HEK293 (cell line): ENCODE data around the gene MIEN1.
A peak's percentile ranks its signal among the peaks of the same experiment; 100 is the strongest.

Source experiments
- HOXC10 ChIP-seq: sonication (generic); formaldehyde crosslinking; IDR thresholded peaks from 2 replicates; pipeline ENCODE4 v1.8.1; 2023; ENCODE audit warnings: mild to moderate bottlenecking, missing genetic modification reagents
- IKZF3 ChIP-seq: fragments of 450-650 bp; IDR thresholded peaks from 2 replicates; pipeline ENCODE4 v1.5.0; 2018; ENCODE audit warnings: missing biosample characterization, mild to moderate bottlenecking, missing genetic modification characterization, moderate library complexity
- KLF10 ChIP-seq: fragments of 450-650 bp; IDR thresholded peaks from 2 replicates; pipeline ENCODE4 v1.5.1; 2018; ENCODE audit warnings: missing biosample characterization, mild to moderate bottlenecking, missing genetic modification characterization
- KLF9 ChIP-seq: fragments of 450-650 bp; formaldehyde crosslinking; IDR thresholded peaks from 2 replicates; pipeline ENCODE4 v1.5.1; 2016; ENCODE audit warnings: missing biosample characterization, missing genetic modification characterization, low read depth
- REPIN1 ChIP-seq: fragments of 450-650 bp; formaldehyde crosslinking; IDR thresholded peaks from 2 replicates; pipeline ENCODE4 v1.5.1; 2017; ENCODE audit warnings: missing biosample characterization, missing genetic modification characterization, low read depth
- SCRT2 ChIP-seq: fragments of 450-650 bp; formaldehyde crosslinking; IDR thresholded peaks from 2 replicates; pipeline ENCODE4 v1.5.1; 2016; ENCODE audit warnings: missing biosample characterization, missing genetic modification characterization
- SP3 ChIP-seq: fragments of 450-650 bp; formaldehyde crosslinking; IDR thresholded peaks from 2 replicates; pipeline ENCODE4 v1.5.1; 2016; ENCODE audit warnings: missing biosample characterization, missing genetic modification characterization
- WT1 ChIP-seq: fragments of 450-650 bp; formaldehyde crosslinking; IDR thresholded peaks from 2 replicates; pipeline ENCODE4 v1.5.1; 2016; ENCODE audit warnings: missing biosample characterization, missing genetic modification characterization
- ZBTB1 ChIP-seq: fragments of 450-650 bp; formaldehyde crosslinking; IDR thresholded peaks from 2 replicates; pipeline ENCODE4 v1.5.1; 2016; ENCODE audit warnings: missing biosample characterization, missing genetic modification characterization
- ZBTB20 ChIP-seq: fragments of 450-650 bp; formaldehyde crosslinking; IDR thresholded peaks from 2 replicates; pipeline ENCODE4 v1.5.1; 2016; ENCODE audit warnings: missing biosample characterization, missing genetic modification characterization
- ZBTB8A ChIP-seq: fragments of 450-650 bp; formaldehyde crosslinking; IDR thresholded peaks from 2 replicates; pipeline ENCODE4 v1.5.1; 2016; ENCODE audit warnings: missing biosample characterization, missing genetic modification characterization
- ZEB2 ChIP-seq: fragments of 450-650 bp; formaldehyde crosslinking; IDR thresholded peaks from 2 replicates; pipeline ENCODE4 v1.5.1; 2016; ENCODE audit warnings: missing biosample characterization, missing genetic modification characterization
- ZFHX2 ChIP-seq: fragments of 450-650 bp; formaldehyde crosslinking; conservative IDR thresholded peaks from 2 replicates; pipeline ENCODE4 v1.5.1; 2016; ENCODE audit warnings: missing biosample characterization, missing genetic modification characterization
- ZNF155 ChIP-seq: fragments of 450-650 bp; formaldehyde crosslinking; IDR thresholded peaks from 2 replicates; pipeline ENCODE4 v1.5.1; 2016; ENCODE audit warnings: missing biosample characterization, missing genetic modification characterization
- ZNF221 ChIP-seq: fragments of 450-650 bp; formaldehyde crosslinking; IDR thresholded peaks from 2 replicates; pipeline ENCODE4 v1.5.1; 2017; ENCODE audit warnings: missing biosample characterization, missing genetic modification characterization, borderline replicate concordance
- ZNF23 ChIP-seq: fragments of 450-650 bp; formaldehyde crosslinking; IDR thresholded peaks from 2 replicates; pipeline ENCODE4 v1.5.1; 2016; ENCODE audit warnings: missing biosample characterization, missing genetic modification characterization, borderline replicate concordance
- ZNF24 ChIP-seq: fragments of 450-650 bp; formaldehyde crosslinking; IDR thresholded peaks from 2 replicates; pipeline ENCODE4 v1.5.1; 2016; ENCODE audit warnings: missing biosample characterization, missing genetic modification characterization
- ZNF341 ChIP-seq: fragments of 450-650 bp; formaldehyde crosslinking; IDR thresholded peaks from 2 replicates; pipeline ENCODE4; 2016; ENCODE audit warnings: low read depth, missing biosample characterization, missing genetic modification characterization
- ZNF423 ChIP-seq: fragments of 450-650 bp; formaldehyde crosslinking; IDR thresholded peaks from 2 replicates; pipeline ENCODE4 v1.5.1; 2016; ENCODE audit warnings: missing biosample characterization, missing genetic modification characterization
- ZNF510 ChIP-seq: fragments of 450-650 bp; formaldehyde crosslinking; IDR thresholded peaks from 2 replicates; pipeline ENCODE4 v1.5.1; 2018; ENCODE audit warnings: mild to moderate bottlenecking, missing genetic modification characterization, missing biosample characterization; ENCODE audit not compliant: insufficient replicate concordance
- ZNF596 ChIP-seq: fragments of 450-650 bp; IDR thresholded peaks from 2 replicates; pipeline ENCODE4 v1.5.0; 2018; ENCODE audit warnings: missing biosample characterization, mild to moderate bottlenecking, missing genetic modification characterization, moderate library complexity
- ZNF624 ChIP-seq: fragments of 450-650 bp; formaldehyde crosslinking; IDR thresholded peaks from 2 replicates; pipeline ENCODE4 v1.5.1; 2017; ENCODE audit warnings: missing biosample characterization, missing genetic modification characterization
- ZNF629 ChIP-seq: fragments of 450-650 bp; formaldehyde crosslinking; IDR thresholded peaks from 2 replicates; pipeline ENCODE4 v1.5.1; 2017; ENCODE audit warnings: missing biosample characterization, missing genetic modification characterization
- ZNF670 ChIP-seq: fragments of 450-650 bp; formaldehyde crosslinking; IDR thresholded peaks from 2 replicates; pipeline ENCODE4 v1.5.1; 2016; ENCODE audit warnings: missing biosample characterization, missing genetic modification characterization, low read depth
- ZNF76 ChIP-seq: fragments of 450-650 bp; formaldehyde crosslinking; IDR thresholded peaks from 2 replicates; pipeline ENCODE4; 2016; ENCODE audit warnings: low read depth, missing biosample characterization, missing genetic modification characterization, borderline replicate concordance
- ZNF792 ChIP-seq: fragments of 450-650 bp; formaldehyde crosslinking; IDR thresholded peaks from 2 replicates; pipeline ENCODE4 v1.5.1; 2016; ENCODE audit warnings: missing biosample characterization, missing genetic modification characterization
- ZSCAN30 ChIP-seq: fragments of 450-650 bp; IDR thresholded peaks from 2 replicates; pipeline ENCODE4 v1.5.1; 2018; ENCODE audit warnings: missing biosample characterization, mild to moderate bottlenecking, missing genetic modification characterization, moderate library complexity
- TF ChIP-seq, protein P1 (sequence below): fragments of 450-650 bp; formaldehyde crosslinking; IDR thresholded peaks from 2 replicates; pipeline ENCODE4 v1.5.1; 2016; ENCODE audit warnings: missing biosample characterization, missing genetic modification characterization
- TF ChIP-seq, protein P2 (sequence below): fragments of 450-650 bp; formaldehyde crosslinking; IDR thresholded peaks from 2 replicates; pipeline ENCODE4 v1.5.1; 2017; ENCODE audit warnings: missing biosample characterization, mild to moderate bottlenecking, missing genetic modification characterization, moderate library complexity
- TF ChIP-seq, protein P3 (sequence below): fragments of 450-650 bp; formaldehyde crosslinking; IDR thresholded peaks from 2 replicates; pipeline ENCODE4 v1.5.1; 2017; ENCODE audit warnings: missing biosample characterization, missing genetic modification characterization
- TF ChIP-seq, protein P4 (sequence below): fragments of 450-650 bp; formaldehyde crosslinking; optimal IDR thresholded peaks from 2 replicates; pipeline ENCODE3; 2016; ENCODE audit warnings: missing biosample characterization, mild to moderate bottlenecking, missing genetic modification characterization
- TF ChIP-seq, protein P5 (sequence below): fragments of 450-650 bp; formaldehyde crosslinking; IDR thresholded peaks from 2 replicates; pipeline ENCODE4 v1.5.1; 2017; ENCODE audit warnings: missing biosample characterization, missing genetic modification characterization

Gene MIEN1

DNA sequence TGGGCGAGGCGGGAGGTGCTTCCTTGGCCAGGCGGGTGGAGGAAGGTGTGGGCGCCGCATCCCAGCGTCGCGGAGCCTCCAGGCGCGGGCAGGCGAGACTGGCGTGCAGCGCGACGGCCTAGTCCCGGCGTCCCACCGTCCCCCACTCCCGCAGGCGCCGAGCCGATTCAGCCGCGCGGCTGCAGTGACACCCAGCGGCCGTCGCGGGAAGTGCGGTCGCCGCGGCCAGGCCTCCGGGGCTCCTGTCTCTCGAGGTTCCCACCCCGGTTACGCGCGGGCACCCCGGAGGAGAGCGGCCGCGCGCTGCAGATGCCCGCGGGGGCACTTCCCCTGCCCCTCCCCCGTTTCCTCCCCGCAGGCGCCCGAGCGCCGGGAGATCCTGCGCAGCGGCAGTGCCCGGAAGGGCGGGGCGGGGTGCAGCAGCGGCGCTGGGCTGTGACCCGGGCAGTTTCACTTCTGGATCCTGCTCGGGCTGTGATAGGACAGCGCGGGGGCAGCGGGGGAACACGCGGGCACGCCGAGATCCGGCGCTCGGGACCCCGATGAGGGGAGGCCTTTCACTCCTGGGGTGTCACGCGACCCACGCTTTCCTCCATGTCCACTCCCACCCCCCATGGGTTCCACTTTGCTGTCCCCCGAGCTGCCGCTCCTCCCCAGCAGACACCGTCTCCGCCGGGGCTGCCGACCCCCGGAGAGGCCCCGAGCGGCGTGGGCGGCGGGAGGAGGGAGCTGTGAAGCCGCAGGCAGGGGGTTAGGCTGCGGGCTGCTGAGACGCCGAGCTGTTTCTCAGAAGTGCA lies 24.0 kb upstream of the MIEN1 start (continued):
- TF ChIP-seq ZEB2 (tag by site-specific recombination) = peak; percentile 71
- TF ChIP-seq IKZF3 (tag by site-specific recombination) = peak; percentile 67
- TF ChIP-seq ZNF24 (tag by site-specific recombination) = no peak
- TF ChIP-seq HOXC10 (CRISPR knock-in tag) = 0 out of 2 replicates have a peak, but pooled peaks have one; percentile 0
- TF ChIP-seq REPIN1 (tag by site-specific recombination) = no peak
- no peak for TF ChIP-seq ZNF624 (tag by site-specific recombination)
- TF ChIP-seq ZNF155 (tag by site-specific recombination) = no peak
- peak; percentile 52 for TF ChIP-seq KLF10 (tag by site-specific recombination)
- no peak for TF ChIP-seq ZNF510 (tag by site-specific recombination)
- TF ChIP-seq SP3 (tag by site-specific recombination) = peak; percentile 43
- TF ChIP-seq ZFHX2 (tag by site-specific recombination) = peak; percentile 94
- TF ChIP-seq, protein P1, sequence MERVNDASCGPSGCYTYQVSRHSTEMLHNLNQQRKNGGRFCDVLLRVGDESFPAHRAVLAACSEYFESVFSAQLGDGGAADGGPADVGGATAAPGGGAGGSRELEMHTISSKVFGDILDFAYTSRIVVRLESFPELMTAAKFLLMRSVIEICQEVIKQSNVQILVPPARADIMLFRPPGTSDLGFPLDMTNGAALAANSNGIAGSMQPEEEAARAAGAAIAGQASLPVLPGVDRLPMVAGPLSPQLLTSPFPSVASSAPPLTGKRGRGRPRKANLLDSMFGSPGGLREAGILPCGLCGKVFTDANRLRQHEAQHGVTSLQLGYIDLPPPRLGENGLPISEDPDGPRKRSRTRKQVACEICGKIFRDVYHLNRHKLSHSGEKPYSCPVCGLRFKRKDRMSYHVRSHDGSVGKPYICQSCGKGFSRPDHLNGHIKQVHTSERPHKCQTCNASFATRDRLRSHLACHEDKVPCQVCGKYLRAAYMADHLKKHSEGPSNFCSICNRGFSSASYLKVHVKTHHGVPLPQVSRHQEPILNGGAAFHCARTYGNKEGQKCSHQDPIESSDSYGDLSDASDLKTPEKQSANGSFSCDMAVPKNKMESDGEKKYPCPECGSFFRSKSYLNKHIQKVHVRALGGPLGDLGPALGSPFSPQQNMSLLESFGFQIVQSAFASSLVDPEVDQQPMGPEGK (tag by site-specific recombination) = peak; percentile 87
- TF ChIP-seq, protein P2, sequence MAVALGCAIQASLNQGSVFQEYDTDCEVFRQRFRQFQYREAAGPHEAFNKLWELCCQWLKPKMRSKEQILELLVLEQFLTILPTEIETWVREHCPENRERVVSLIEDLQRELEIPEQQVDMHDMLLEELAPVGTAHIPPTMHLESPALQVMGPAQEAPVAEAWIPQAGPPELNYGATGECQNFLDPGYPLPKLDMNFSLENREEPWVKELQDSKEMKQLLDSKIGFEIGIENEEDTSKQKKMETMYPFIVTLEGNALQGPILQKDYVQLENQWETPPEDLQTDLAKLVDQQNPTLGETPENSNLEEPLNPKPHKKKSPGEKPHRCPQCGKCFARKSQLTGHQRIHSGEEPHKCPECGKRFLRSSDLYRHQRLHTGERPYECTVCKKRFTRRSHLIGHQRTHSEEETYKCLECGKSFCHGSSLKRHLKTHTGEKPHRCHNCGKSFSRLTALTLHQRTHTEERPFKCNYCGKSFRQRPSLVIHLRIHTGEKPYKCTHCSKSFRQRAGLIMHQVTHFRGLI (tag by site-specific recombination) = no peak
- peak; percentile 35; the same call in 1 of the 2 replicates for TF ChIP-seq KLF9 (tag by site-specific recombination)
- peak; percentile 52 for TF ChIP-seq ZNF629
- no peak for TF ChIP-seq ZNF23
- TF ChIP-seq ZNF221 (tag by site-specific recombination) = 0 out of 2 replicates have a peak, but pooled peaks have one; percentile 34
- peak; percentile 78; the same call in 1 of the 2 replicates for TF ChIP-seq ZBTB20 (tag by site-specific recombination)
- no peak for TF ChIP-seq WT1 (tag by site-specific recombination)
- TF ChIP-seq ZNF76 (tag by site-specific recombination) = peak; percentile 84
- TF ChIP-seq, protein P3, sequence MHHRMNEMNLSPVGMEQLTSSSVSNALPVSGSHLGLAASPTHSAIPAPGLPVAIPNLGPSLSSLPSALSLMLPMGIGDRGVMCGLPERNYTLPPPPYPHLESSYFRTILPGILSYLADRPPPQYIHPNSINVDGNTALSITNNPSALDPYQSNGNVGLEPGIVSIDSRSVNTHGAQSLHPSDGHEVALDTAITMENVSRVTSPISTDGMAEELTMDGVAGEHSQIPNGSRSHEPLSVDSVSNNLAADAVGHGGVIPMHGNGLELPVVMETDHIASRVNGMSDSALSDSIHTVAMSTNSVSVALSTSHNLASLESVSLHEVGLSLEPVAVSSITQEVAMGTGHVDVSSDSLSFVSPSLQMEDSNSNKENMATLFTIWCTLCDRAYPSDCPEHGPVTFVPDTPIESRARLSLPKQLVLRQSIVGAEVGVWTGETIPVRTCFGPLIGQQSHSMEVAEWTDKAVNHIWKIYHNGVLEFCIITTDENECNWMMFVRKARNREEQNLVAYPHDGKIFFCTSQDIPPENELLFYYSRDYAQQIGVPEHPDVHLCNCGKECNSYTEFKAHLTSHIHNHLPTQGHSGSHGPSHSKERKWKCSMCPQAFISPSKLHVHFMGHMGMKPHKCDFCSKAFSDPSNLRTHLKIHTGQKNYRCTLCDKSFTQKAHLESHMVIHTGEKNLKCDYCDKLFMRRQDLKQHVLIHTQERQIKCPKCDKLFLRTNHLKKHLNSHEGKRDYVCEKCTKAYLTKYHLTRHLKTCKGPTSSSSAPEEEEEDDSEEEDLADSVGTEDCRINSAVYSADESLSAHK = no peak
- TF ChIP-seq ZNF596 (tag by site-specific recombination) = peak; percentile 19; the same call in 1 of the 2 replicates
- TF ChIP-seq, protein P4, sequence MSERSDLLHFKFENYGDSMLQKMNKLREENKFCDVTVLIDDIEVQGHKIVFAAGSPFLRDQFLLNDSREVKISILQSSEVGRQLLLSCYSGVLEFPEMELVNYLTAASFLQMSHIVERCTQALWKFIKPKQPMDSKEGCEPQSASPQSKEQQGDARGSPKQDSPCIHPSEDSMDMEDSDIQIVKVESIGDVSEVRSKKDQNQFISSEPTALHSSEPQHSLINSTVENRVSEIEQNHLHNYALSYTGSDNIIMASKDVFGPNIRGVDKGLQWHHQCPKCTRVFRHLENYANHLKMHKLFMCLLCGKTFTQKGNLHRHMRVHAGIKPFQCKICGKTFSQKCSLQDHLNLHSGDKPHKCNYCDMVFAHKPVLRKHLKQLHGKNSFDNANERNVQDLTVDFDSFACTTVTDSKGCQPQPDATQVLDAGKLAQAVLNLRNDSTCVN (tag by site-specific recombination) = peak; percentile 99
- no peak for TF ChIP-seq ZNF670 (tag by site-specific recombination)
- TF ChIP-seq ZNF341 (tag by site-specific recombination) = peak; percentile 97
- no peak for TF ChIP-seq SCRT2 (tag by site-specific recombination)
- TF ChIP-seq ZBTB8A = peak; percentile 82
- TF ChIP-seq ZBTB1 = 0 out of 2 replicates have a peak, but pooled peaks have one; percentile 9
- peak; percentile 83 for TF ChIP-seq ZSCAN30 (tag by site-specific recombination)
- no peak for TF ChIP-seq ZNF792 (tag by site-specific recombination)
- TF ChIP-seq, protein P5, sequence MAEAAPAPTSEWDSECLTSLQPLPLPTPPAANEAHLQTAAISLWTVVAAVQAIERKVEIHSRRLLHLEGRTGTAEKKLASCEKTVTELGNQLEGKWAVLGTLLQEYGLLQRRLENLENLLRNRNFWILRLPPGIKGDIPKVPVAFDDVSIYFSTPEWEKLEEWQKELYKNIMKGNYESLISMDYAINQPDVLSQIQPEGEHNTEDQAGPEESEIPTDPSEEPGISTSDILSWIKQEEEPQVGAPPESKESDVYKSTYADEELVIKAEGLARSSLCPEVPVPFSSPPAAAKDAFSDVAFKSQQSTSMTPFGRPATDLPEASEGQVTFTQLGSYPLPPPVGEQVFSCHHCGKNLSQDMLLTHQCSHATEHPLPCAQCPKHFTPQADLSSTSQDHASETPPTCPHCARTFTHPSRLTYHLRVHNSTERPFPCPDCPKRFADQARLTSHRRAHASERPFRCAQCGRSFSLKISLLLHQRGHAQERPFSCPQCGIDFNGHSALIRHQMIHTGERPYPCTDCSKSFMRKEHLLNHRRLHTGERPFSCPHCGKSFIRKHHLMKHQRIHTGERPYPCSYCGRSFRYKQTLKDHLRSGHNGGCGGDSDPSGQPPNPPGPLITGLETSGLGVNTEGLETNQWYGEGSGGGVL (tag by site-specific recombination) = peak; percentile 73
- peak; percentile 80 for TF ChIP-seq ZNF423
